B cell (primary cell): ENCODE results near the gene FAM184A. TPM values are rescaled to one million over a fixed set of nuclear protein-coding genes. Genes with fewer than 3 reads are reported as not detected.

Experiments
- ATAC-seq: fragments of 200-7000 bp; cut with Tn5 transposase; one replicate; pipeline ENCODE4 v1.10.0; 2021; ENCODE audit warnings: low read depth, mild to moderate bottlenecking, moderate number of reproducible peaks, moderate library complexity
- CTCF ChIA-PET: fragments of 350-600 bp; sonication (Branson Sonifier 250); formaldehyde crosslinking; loops from one replicate; lab custom pipeline; 2021; ENCODE audit warnings: antibody characterized with exemption, inconsistent platforms; lab: Charles Lee
- POLR2A ChIA-PET: fragments of 350-600 bp; sonication (Branson Sonifier 250); formaldehyde crosslinking; loops from one replicate; lab custom pipeline; 2021; ENCODE audit warnings: antibody characterized with exemption; lab: Charles Lee
- DNase-seq: peaks from one replicate; pipeline ENCODE4 v3.0.0; 2013
- H2AFZ ChIP-seq: 2 replicates; pipeline ENCODE4 v1.6.1; 2012; ENCODE audit warnings: mild to moderate bottlenecking, low read depth, low read length; ENCODE audit not compliant: insufficient read depth, poor library complexity, severe bottlenecking
- H3K27ac ChIP-seq, 2 donors: 1 replicate in 1 of 2; 2 replicates in 1 of 2; pipeline ENCODE4 v1.5.1; 2012 to 2013; ENCODE audit warnings: low read length in 2 of 2, mild to moderate bottlenecking in 2 of 2, moderate library complexity in 1 of 2
- H3K27me3 ChIP-seq, 4 experiments: fragments of 200-600 bp in 1 of 4; sonication (generic) in 1 of 4; replicated peaks in 1 of 4; 1 replicate in 2 of 4; 2 replicates in 2 of 4; pipeline versions ENCODE4 v1.6.1 to v1.7.0; 2013 to 2016; ENCODE audit warnings: low read length in 3 of 4, mild to moderate bottlenecking in 2 of 4, mixed read lengths in 1 of 4, moderate library complexity in 1 of 4; ENCODE audit not compliant: insufficient read depth in 4 of 4, control insufficient read depth in 3 of 4; ENCODE audit errors: control extremely low read depth in 1 of 4
- H3K36me3 ChIP-seq, 2 experiments: replicated peaks in 1 of 2; 1 replicate in 1 of 2; 2 replicates in 1 of 2; pipeline versions ENCODE4 v1.6.1 to v1.7.1; 2013; ENCODE audit warnings: low read length in 1 of 2; ENCODE audit not compliant: insufficient read depth in 2 of 2, control insufficient read depth in 1 of 2; ENCODE audit errors: control extremely low read depth in 1 of 2, extremely low read depth in 1 of 2
- H3K4me1 ChIP-seq, 2 donors: fragments of 200-600 bp in 1 of 2; sonication (generic) in 1 of 2; 1 replicate in 1 of 2; 2 replicates in 1 of 2; pipeline versions ENCODE4 v1.5.1 to v1.6.1; 2013 to 2017; ENCODE audit warnings: low read length in 2 of 2; ENCODE audit not compliant: control insufficient read depth in 2 of 2, insufficient read depth in 2 of 2
- H3K4me2 ChIP-seq: replicated peaks from 2 replicates; pipeline ENCODE3; 2012; ENCODE audit warnings: mild to moderate bottlenecking, low read depth, low read length; ENCODE audit not compliant: poor library complexity, severe bottlenecking
- H3K4me3 ChIP-seq, 5 experiments: fragments of 200-600 bp in 1 of 5; sonication (generic) in 1 of 5; 1 replicate in 3 of 5; 2 replicates in 2 of 5; pipeline versions ENCODE4 v1.5.1 to v1.7.0; 2011 to 2016; ENCODE audit warnings: low read length in 4 of 5, mild to moderate bottlenecking in 4 of 5, low read depth in 2 of 5, control low read depth in 1 of 5, moderate library complexity in 1 of 5; ENCODE audit not compliant: insufficient read depth in 1 of 5; ENCODE audit errors: control extremely low read depth in 1 of 5, extremely low read depth in 1 of 5
- H3K79me2 ChIP-seq: fragments of 200-600 bp; sonication (generic); one replicate; pipeline ENCODE4 v1.6.0; 2016; ENCODE audit warnings: low read length; ENCODE audit not compliant: control insufficient read depth, insufficient read depth
- H3K9ac ChIP-seq: fragments of 200-600 bp; sonication (generic); 2 replicates; pipeline ENCODE4 v1.6.1; 2017; ENCODE audit warnings: mild to moderate bottlenecking, low read length, moderate library complexity
- H3K9me3 ChIP-seq, 3 donors: one replicate each; pipeline versions ENCODE4 v1.6.1 to v1.7.1; 2013; ENCODE audit warnings: low read length in 2 of 3; ENCODE audit not compliant: control insufficient read depth in 2 of 3, insufficient read depth in 1 of 3; ENCODE audit errors: control extremely low read depth in 1 of 3
- H4K20me1 ChIP-seq: 2 replicates; pipeline ENCODE4 v1.6.0; 2012; ENCODE audit warnings: mild to moderate bottlenecking, low read length; ENCODE audit not compliant: insufficient read depth, control insufficient read depth, poor library complexity, severe bottlenecking
- H3K27ac Mint-ChIP-seq: one replicate; pipeline ENCODE4 v1.8.0; 2021; ENCODE audit warnings: mixed read lengths
- H3K27me3 Mint-ChIP-seq: one replicate; pipeline ENCODE4 v1.8.0; 2021; ENCODE audit warnings: mixed read lengths
- H3K4me1 Mint-ChIP-seq: one replicate; pipeline ENCODE4 v1.8.0; 2021; ENCODE audit warnings: mixed read lengths
- H3K4me3 Mint-ChIP-seq: one replicate; pipeline ENCODE4 v1.8.0; 2021; ENCODE audit warnings: mixed read lengths
- H3K9me3 Mint-ChIP-seq: one replicate; pipeline ENCODE4 v1.8.0; 2022; ENCODE audit warnings: mixed read lengths; ENCODE audit not compliant: insufficient read depth
- CTCF ChIP-seq: fragments of 200-600 bp; IDR thresholded peaks from one replicate; pipeline ENCODE4 v1.8.0; 2022; ENCODE audit warnings: antibody characterized with exemption, mild to moderate bottlenecking
- EZH2 ChIP-seq: IDR thresholded peaks from 2 replicates; pipeline ENCODE4 v1.6.1; 2012; ENCODE audit warnings: borderline replicate concordance, low read depth, mild to moderate bottlenecking, moderate library complexity, low read length; ENCODE audit not compliant: insufficient read depth, poor library complexity, severe bottlenecking
- WGBS: methylation state at CpG from one replicate; pipeline ENCODE4 v1.1.5; 2013; ENCODE audit warnings: missing lambda C conversion rate; ENCODE audit not compliant: insufficient coverage; 5-methylcytosine and 5-hydroxymethylcytosine counted together
- intact Hi-C: fragments of 100-400 bp; cut with micrococcal nuclease; formaldehyde crosslinking; loops from one replicate; pipeline ENCODE4 v1.10.0; 2022
- polyA plus RNA-seq: library from polyadenylated mRNA; depleted of rRNA; stranded (reverse); fragments of >200 nt; gene quantifications from 2 replicates; pipeline ENCODE4 v1.2.3, GENCODE V29; 2012
- total RNA-seq, 2 donors: library from RNA; stranded (reverse); fragments of 120-200 nt in 1 of 2; gene quantifications; 1 replicate in 1 of 2; 2 replicates in 1 of 2; pipeline versions ENCODE4 v1.2.3 to v1.2.4, GENCODE V29; 2013 to 2022

Gene FAM184A
- total and polyA plus RNA-seq, 2 donors (not counting 1 experiment from before 2014, with no cell fraction given) = 0.07 to 0.54 TPM

- POLR2A ChIA-PET = no interaction called here
- Histone ChIP-seq H3K79me2 (no peaks in the 10 kb centered on the region), H3K4me1 (no peaks in the 10 kb centered on the region), H4K20me1 (no peaks in the 10 kb centered on the region), H3K9me3 (no peaks in the 10 kb centered on the region), H3K36me3 (no peaks in the 10 kb centered on the region), H3K27ac (no peak overlapping the region), H2AFZ (no peak overlapping the region), H3K9ac (no peak overlapping the region), H3K27me3 (no peaks in the 10 kb centered on the region), H3K4me3 (no peak overlapping the region), H3K4me2 (no peak overlapping the region)
- Mint-ChIP-seq H3K4me1 (no peaks in the 10 kb centered on the region), H3K9me3 (no peaks in the 10 kb centered on the region), H3K27ac (no peak overlapping the region), H3K27me3 (no peaks in the 10 kb centered on the region), H3K4me3 (no peak overlapping the region)
- no peak for ATAC-seq
- CTCF ChIA-PET = no interaction called here
- TF ChIP-seq CTCF (no peak), EZH2 (no peak)
- intact Hi-C loops = loop anchor here (5.0 kb wide), 1 partner anchor 1391 kb away; no protein-coding TSS in a partner anchor
- WGBS = no CpG with 5 or more reads among the region's 1 CpG
- DNase-seq = no peak
Observed at GRCh38 chr6:118986312-118986711, 92.2 kb downstream of the FAM184A start.

- Histone ChIP-seq H3K9ac (no peak overlapping the region), H3K79me2 (no peaks in the 10 kb centered on the region), H3K9me3 (no peaks in the 10 kb centered on the region), H2AFZ (no peak overlapping the region), H3K27ac (no peak overlapping the region), H3K4me3 (no peak overlapping the region), H3K4me2 (no peak overlapping the region), H3K27me3 (no peaks in the 10 kb centered on the region), H3K4me1 (no peaks in the 10 kb centered on the region), H4K20me1 (no peaks in the 10 kb centered on the region), H3K36me3 (no peaks in the 10 kb centered on the region)
- no peaks in the 10 kb centered on the region for H3K4me1 Mint-ChIP-seq
- ATAC-seq (no peak), DNase-seq (no peak)
- H3K27me3 Mint-ChIP-seq = no peaks in the 10 kb centered on the region
- TF ChIP-seq EZH2 (no peak), CTCF (no peak)
- ChIA-PET POLR2A (no interaction called here), CTCF (no interaction called here)
- H3K27ac Mint-ChIP-seq = no peak overlapping the region
- no peaks in the 10 kb centered on the region for H3K9me3 Mint-ChIP-seq
- intact Hi-C loops = loop anchor here (5.0 kb wide), 1 partner anchor 1392 kb away; no protein-coding TSS in a partner anchor
- H3K4me3 Mint-ChIP-seq = no peak overlapping the region
- no CpG with 5 or more reads among the region's 3 CpGs for WGBS
Observed at GRCh38 chr6:118985123-118985830, 93.2 kb downstream of the FAM184A start.
